NCI-H146 (cell line): ENCODE measurements around the gene DOP1B.
A peak's percentile ranks its signal among the peaks of the same experiment; 100 is the strongest.
"Not testable (repeated sequence)": the region's sequence is repeated elsewhere in the genome, so short reads cannot be mapped to it uniquely, and the experiment has no call there.

Experiments
- DNase-seq: peaks from one replicate; lab custom pipeline; 2025; lab: John Stamatoyannopoulos, UW

Gene DOP1B

GRCh38 chr21:36156815-36157670 is at the start of gene DOP1B:
Gene DOP1B (plus strand): TSS chr21:36156824. CDS start chr21:36164734, 7,910 bp downstream.
- peak; percentile 66 for DNase-seq

GRCh38 chr21:36109868-36110267 is 46.8 kb upstream of the DOP1B start:
- DNase-seq = no peak

- no peak for DNase-seq
Measured at GRCh38 chr21:36111238-36111637, 45.4 kb upstream of the DOP1B start.

- DNase-seq = peak; percentile 82
Measured at GRCh38 chr21:36113647-36114428, 42.8 kb upstream of the DOP1B start.

- no peak for DNase-seq
Measured at GRCh38 chr21:36115138-36115730, 41.4 kb upstream of the DOP1B start.

GRCh38 chr21:36117286-36117741 is 39.3 kb upstream of the DOP1B start:
- DNase-seq = no peak

GRCh38 chr21:36120304-36120888 is 36.2 kb upstream of the DOP1B start:
- DNase-seq = no peak

GRCh38 chr21:36122977-36123376 is 33.6 kb upstream of the DOP1B start:
- DNase-seq = no peak

- DNase-seq = no peak
Measured at GRCh38 chr21:36124395-36124794, 32.2 kb upstream of the DOP1B start.

GRCh38 chr21:36125512-36126207 is 31.0 kb upstream of the DOP1B start:
- peak; percentile 21 for DNase-seq

- DNase-seq = no peak
Measured at GRCh38 chr21:36126208-36126565, 30.4 kb upstream of the DOP1B start.

GRCh38 chr21:36126621-36127110 is 30.0 kb upstream of the DOP1B start:
- no peak for DNase-seq

- DNase-seq = no peak
Measured at GRCh38 chr21:36127250-36127904, 29.2 kb upstream of the DOP1B start.

- no peak for DNase-seq
Measured at GRCh38 chr21:36127977-36128376, 28.6 kb upstream of the DOP1B start.

- DNase-seq = no peak
Measured at GRCh38 chr21:36129219-36129618, 27.4 kb upstream of the DOP1B start.

GRCh38 chr21:36130414-36130762 is 26.2 kb upstream of the DOP1B start:
- not testable (repeated sequence) for DNase-seq

GRCh38 chr21:36130839-36131238 is 25.8 kb upstream of the DOP1B start:
- DNase-seq = not testable (repeated sequence)

- DNase-seq = no peak
Measured at GRCh38 chr21:36132696-36133095, 23.9 kb upstream of the DOP1B start.

- DNase-seq = peak; percentile 52
Measured at GRCh38 chr21:36134803-36135390, 21.7 kb upstream of the DOP1B start, which contains the start of gene CBR3. Gene CBR3 (plus strand): TSS chr21:36135079. CDS start chr21:36135193, 114 bp downstream.

GRCh38 chr21:36135391-36136102 is 21.1 kb upstream of the DOP1B start:
- DNase-seq = peak; percentile 79
